AG09319 (cell line): ENCODE measurements around the gene MUC5B.
"Not testable (repeated sequence)": the region's sequence is repeated elsewhere in the genome, so short reads cannot be mapped to it uniquely, and the experiment has no call there.

ENCODE experiments used
- DNase-seq: peaks from one replicate; pipeline ENCODE4 v3.0.0-alpha.2; 2010; ENCODE audit warnings: low read depth; ENCODE audit errors: extremely low read depth
- CTCF ChIP-seq: IDR thresholded peaks from 2 replicates; pipeline ENCODE4 v1.5.1; 2011; ENCODE audit warnings: low read depth, mild to moderate bottlenecking, inconsistent platforms, low read length, moderate library complexity

Gene MUC5B

GRCh38 chr11:1239596-1240205, 16.8 kb downstream of the MUC5B start:
- no peak for TF ChIP-seq CTCF
- DNase-seq: no peak

GRCh38 chr11:1240771-1241170, 17.9 kb downstream of the MUC5B start:
- no peak for TF ChIP-seq CTCF
- DNase-seq: no peak

DNA sequence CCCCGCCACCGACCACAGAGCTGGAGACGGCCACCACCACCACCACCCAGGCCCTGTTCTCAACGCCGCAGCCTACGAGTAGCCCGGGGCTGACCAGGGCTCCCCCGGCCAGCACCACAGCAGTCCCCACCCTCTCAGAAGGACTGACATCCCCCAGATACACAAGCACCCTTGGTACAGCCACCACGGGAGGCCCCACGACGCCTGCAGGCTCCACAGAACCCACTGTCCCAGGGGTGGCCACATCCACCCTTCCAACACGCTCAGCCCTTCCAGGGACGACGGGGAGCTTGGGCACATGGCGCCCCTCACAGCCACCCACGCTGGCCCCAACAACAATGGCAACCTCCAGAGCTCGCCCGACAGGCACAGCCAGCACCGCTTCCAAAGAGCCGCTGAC, 18.8 kb downstream of the MUC5B start:
- no peak for DNase-seq
- no peak for TF ChIP-seq CTCF

DNA sequence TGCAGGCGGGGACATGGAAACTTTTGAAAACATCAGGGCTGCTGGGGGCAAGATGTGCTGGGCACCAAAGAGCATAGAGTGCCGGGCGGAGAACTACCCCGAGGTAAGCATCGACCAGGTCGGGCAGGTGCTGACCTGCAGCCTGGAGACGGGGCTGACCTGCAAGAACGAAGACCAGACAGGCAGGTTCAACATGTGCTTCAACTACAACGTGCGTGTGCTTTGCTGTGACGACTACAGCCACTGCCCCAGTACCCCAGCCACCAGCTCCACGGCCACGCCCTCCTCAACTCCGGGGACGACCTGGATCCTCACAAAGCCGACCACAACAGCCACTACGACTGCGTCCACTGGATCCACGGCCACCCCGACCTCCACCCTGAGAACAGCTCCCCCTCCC, 19.4 kb downstream of the MUC5B start:
- DNase-seq: no peak
- TF ChIP-seq CTCF: no peak

DNA sequence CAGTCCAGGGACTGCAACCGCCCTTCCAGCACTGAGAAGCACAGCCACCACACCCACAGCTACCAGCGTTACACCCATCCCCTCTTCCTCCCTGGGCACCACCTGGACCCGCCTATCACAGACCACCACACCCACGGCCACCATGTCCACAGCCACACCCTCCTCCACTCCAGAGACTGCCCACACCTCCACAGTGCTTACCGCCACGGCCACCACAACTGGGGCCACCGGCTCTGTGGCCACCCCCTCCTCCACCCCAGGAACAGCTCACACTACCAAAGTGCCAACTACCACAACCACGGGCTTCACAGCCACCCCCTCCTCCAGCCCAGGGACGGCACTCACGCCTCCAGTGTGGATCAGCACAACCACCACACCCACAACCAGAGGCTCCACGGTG, 19.9 kb downstream of the MUC5B start:
- DNase-seq: not testable (repeated sequence)

DNA sequence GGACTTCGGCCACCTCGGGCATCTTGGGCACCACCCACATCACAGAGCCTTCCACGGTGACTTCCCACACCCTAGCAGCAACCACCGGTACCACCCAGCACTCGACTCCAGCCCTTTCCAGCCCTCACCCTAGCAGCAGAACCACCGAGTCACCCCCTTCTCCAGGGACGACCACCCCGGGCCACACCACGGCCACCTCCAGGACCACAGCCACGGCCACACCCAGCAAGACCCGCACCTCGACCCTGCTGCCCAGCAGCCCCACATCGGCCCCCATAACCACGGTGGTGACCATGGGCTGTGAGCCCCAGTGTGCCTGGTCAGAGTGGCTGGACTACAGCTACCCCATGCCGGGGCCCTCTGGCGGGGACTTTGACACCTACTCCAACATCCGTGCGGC, 20.7 kb downstream of the MUC5B start:
- DNase-seq: not testable (repeated sequence)

DNA sequence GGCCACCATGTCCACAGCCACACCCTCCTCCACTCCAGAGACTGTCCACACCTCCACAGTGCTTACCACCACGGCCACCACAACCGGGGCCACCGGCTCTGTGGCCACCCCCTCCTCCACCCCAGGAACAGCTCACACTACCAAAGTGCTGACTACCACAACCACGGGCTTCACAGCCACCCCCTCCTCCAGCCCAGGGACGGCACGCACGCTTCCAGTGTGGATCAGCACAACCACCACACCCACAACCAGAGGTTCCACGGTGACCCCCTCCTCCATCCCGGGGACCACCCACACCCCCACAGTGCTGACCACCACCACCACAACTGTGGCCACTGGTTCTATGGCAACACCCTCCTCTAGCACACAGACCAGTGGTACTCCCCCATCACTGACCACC, 21.7 kb downstream of the MUC5B start:
- not testable (repeated sequence) for DNase-seq

- DNase-seq: not testable (repeated sequence)
Observed at GRCh38 chr11:1245717-1246116, 22.9 kb downstream of the MUC5B start.

GRCh38 chr11:1246301-1246700, 23.4 kb downstream of the MUC5B start:
- not testable (repeated sequence) for DNase-seq

GRCh38 chr11:1247026-1247425, 24.2 kb downstream of the MUC5B start:
- not testable (repeated sequence) for DNase-seq

- DNase-seq: not testable (repeated sequence)
Observed at GRCh38 chr11:1248951-1249350, 26.1 kb downstream of the MUC5B start.

GRCh38 chr11:1250411-1250810, 27.5 kb downstream of the MUC5B start:
- not testable (repeated sequence) for DNase-seq
